HG03097 (cell line): ENCODE results near the gene PRR33.
"Not testable (repeated sequence)": the region's sequence is repeated elsewhere in the genome, so short reads cannot be mapped to it uniquely, and the experiment has no call there.

ENCODE experiments used
- ATAC-seq: cut with Tn5 transposase; IDR thresholded peaks from one replicate; pipeline ENCODE4 v1.9.1; 2021; ENCODE audit not compliant: unreplicated experiment, low FRiP score

PRR33 gene

DNA sequence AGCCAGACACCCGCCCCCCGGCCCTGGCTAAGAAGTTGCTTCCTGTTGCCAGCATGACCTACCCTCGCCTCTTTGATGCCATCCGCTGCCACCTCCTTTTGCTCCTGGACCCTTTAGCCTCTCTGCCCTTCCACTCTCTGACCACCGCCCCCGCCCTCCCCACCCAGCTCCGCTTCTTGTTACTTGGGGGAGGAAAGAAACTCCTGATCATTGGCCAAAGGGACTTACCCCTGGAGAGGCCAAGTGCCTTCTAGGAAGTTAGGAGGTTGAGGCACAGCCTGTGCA lies at the start of gene PRR33:
PRR33 (minus strand) TSS at position 65 of the 285 bp plus-strand sequence. CDS start 1,311 bp downstream, outside the sequence.
- no peak for ATAC-seq

DNA sequence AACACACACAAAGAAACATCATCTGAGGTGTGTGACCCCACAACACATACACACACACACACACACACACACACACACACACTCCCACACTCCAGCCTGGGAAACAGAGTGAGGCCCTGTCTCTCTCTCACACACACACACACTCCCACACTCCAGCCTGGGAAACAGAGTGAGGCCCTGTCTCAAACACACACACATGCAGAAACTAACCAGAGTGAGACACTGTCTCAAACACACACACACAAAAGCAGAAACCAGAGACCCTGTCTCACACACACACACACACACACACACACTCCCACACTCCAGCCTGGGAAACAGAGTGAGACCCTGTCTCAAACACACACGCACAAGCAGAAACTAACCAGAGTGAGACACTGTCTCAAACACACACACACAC lies 48.1 kb upstream of the PRR33 start:
- not testable (repeated sequence) for ATAC-seq

DNA sequence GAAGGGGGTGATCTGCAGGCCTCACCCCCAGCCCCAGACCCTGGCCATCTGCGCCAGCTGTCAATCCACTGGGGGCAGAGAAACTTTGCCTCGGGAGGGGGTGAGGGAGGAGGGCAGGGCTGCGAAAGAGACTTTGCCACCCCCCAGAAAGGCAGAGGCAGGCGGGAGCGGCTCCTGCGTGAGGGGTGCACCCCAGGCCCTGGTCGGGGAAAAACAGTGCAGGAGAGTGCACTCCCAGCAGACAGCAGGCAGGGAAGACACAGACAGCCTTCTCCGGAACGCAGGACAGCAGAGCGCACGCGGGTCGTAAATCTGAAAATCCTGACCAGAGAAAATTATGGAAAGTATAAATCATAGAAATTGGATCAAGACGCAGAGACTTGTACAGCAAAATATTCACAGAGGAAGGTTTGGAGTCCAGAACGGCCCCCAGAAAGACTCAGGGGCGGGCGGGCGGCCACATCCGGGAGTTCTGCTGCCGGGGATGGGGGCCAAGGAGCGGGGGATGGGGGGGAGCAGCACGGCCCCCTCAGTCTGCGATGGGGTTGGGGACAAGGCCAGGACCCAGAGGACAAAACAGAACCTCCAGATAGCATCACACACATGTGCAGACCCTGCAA lies 47.4 kb upstream of the PRR33 start:
- no peak for ATAC-seq

DNA sequence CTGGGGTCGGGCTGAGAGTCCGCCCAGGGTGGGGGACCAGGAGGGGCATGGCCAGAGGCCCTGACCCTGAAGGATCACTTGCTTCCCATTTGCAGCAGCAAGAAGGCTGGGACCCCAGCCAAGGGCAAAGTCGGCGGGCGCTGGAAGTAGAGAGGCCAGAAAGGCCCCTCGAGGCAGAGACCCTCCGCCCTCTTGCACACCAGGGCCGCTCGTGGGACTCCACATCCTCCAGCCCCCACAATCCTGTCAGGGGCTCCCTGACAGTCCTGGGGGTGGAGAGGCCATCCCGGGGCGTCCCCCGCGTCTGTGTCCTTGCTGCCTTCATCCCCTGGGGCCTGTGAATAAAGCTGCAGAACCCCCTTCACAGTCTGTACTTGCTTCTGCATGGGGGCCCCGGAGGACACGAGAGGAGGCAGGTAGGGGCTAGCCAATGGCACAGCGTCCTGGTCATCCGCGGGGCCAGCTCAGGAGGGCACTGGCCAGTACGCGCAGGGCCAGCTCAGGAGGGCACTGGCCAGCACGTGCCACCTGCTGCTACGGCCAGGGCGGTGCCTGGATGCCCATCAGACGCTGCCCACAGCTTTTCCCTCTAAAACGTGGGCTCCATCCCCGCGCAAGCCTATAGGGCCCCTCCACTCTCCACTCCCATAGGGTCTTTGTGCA lies 46.8 kb upstream of the PRR33 start:
- ATAC-seq, result no peak

DNA sequence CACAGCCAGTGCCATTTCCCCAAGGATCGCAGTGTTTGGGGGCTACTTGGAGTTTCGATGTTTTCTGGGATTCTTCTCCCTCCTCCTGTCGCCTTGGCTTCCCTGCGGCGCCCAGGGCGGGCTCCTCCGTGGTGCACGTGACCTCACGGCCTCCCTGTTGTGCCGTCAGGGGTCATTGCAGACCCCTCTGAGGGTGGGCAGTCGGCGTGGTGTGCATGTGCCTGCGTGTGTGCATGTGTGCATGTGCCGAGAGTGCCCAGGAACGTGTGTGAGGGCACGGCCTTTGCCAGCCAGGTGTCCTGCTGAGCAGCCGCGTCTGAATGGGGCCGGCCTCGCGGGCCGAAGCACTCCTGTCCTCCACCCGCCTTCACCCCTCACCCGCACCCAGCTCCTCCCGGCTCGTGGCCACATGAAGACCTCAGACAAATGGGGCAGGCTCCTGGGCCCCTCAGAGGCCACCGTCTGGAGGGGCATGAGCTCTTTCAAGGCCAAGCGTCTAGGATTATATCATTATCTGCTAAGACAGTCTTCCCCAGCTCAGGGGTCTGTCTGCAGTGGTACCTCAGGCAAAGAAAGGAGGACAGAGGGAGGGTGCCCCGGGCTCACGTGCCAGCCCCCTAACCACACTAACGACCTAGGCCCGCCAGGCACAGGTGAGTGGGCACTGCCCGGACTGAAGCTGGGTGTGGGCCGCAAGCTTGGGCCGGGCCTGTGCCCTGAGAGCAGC lies 46.1 kb upstream of the PRR33 start:
- ATAC-seq, result no peak

DNA sequence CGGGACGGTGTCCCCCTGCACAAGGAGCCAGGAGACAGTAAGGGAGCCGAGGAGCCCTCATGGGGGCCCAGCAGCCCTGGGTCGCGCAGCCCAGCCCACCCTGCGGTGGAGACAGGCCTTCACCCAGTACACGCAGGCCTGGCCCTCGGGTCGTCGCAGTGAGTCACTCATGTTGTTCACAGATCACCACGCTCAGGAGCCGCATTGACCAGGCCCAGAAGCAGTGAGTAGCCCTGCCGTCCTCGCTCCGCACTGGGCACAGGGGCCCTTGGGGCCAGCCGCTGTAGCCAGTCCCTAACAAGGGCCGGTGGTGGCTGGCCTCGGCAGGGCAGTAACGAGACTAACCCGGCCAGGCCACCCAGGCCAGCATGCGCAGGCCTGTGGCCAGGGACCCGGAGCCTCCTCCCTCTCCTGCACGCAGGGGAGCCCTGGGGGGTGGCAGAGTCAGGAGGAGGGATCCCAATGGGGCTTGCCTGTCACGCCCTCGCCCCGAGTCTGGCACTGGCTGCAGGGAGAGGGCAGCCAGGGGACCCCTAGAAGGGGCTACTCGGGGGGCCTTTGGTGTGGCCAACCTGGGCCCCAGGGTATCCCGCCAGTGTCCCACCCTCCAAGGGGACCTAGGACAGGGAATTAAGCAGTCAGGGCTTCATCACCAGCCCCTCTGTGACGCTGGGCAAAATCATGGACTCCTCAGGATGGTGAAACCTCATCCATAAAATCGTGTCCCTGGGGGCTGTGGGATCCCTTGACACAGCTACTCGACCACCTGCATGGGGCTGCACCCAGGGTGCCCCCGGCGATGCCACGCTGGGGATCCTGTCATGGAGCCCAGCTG lies 45.3 kb upstream of the PRR33 start:
- ATAC-seq, result no peak

DNA sequence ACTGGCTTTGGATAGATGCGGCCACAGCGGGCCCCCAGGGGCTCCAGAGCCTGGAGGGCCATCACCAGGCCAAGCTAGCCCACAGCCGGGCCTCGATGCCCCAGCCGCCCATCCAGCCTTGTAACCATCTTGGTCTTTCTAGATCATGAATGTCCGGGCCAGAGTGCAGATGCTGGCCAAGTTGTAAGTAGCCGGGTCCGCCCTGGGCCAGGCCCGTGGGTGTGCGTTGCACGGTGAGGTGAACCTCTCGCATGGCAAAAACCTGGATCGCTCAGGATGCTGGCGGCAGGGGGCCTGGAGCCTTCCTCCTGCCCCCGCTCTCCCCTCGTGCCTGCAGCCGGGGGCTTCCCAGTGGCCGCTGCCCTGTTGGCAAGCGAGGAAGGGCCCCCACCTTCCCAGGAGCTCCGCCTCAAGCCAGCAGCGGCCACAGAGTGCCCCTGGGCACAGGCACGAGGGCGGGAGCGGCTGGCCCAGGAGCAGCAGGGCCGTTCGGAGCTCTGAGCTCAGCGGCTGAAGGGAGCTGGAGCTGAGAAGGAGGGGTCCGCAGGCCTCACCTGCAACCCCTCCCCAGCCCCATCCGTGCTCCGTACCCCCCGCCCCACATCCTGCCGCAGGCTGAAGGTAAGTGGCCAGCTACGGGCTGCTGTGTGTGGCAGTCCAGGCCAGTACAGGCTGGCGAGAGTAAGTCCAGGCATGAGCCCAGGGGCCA lies 44.5 kb upstream of the PRR33 start:
- no peak for ATAC-seq

DNA sequence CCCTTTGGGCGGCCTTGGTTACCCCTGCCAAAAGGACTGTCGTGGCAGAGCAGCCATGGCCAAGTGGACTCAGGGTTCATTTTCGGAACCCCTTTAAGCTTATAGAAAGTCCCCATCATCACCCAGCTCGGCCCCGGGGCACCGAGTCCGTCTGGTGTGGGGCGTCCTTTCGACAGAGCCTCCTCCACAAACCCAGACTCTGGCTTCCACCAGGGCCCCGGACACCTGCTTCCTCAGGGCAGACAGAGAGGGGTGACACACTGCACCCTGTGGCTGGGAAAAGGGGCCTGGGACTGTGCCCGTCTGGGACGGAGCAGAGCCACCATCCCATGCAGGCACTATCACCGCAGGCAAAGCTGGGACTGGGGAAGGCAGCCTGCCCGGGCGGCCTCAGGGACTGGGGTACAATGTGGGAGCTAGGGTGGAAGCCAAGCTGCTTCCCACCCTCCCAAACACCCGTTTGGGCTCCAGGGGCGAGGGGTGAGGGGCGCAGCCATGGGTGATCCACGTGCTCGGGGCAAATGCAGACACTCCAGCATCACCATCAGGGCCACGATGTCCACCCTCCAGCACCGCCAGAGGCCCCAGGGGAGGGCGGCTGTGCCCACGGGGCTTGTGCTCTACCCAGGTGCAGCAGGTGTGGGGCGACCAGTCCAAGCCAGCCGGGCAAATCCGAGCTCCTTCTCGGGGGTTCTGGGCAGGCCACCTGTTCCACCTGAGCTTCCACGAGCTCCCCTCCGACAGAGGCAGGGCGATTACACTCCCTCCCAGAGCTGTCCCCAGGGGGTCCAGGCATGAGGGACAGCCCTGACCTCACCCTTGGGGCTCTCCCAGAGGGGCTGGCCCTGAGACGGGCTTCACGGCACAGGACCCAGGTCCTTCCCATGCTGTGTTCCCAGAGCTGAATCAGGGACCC lies 43.7 kb upstream of the PRR33 start:
- no peak for ATAC-seq

DNA sequence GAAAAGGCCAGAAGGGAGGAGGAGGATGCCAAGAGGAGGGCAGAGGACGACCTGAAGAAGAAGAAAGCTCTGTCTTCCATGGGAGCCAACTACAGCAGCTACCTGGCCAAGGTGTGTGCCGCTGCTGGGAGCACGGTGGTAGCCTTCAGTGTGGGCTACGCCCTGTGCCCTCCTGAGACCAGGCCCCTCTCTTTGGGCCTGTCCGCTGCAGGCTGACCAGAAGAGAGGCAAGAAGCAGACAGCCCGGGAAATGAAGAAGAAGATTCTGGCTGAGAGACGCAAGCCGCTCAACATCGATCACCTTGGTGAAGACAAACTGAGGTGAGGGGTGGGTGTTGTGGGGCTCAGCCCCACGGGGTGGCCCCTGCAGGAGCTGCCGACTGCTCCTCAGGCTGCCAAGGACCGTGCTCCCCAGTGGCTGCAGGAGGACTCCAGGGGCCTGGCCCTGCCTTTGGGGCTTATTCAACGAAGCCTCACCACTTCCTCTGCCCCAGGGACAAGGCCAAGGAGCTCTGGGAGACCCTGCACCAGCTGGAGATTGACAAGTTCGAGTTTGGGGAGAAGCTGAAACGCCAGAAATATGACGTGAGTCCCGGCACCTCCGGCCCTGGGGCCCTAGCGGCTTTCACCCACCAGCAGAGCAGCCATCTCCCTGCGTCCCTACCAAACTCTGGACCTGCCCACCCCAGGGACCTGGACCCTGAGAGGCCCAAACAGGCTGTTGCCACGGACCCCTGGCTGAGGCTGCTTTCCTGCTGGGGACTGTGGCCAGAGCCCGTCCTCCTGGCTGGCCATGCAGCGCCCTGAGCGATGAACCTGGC lies 42.9 kb upstream of the PRR33 start:
- no peak for ATAC-seq

DNA sequence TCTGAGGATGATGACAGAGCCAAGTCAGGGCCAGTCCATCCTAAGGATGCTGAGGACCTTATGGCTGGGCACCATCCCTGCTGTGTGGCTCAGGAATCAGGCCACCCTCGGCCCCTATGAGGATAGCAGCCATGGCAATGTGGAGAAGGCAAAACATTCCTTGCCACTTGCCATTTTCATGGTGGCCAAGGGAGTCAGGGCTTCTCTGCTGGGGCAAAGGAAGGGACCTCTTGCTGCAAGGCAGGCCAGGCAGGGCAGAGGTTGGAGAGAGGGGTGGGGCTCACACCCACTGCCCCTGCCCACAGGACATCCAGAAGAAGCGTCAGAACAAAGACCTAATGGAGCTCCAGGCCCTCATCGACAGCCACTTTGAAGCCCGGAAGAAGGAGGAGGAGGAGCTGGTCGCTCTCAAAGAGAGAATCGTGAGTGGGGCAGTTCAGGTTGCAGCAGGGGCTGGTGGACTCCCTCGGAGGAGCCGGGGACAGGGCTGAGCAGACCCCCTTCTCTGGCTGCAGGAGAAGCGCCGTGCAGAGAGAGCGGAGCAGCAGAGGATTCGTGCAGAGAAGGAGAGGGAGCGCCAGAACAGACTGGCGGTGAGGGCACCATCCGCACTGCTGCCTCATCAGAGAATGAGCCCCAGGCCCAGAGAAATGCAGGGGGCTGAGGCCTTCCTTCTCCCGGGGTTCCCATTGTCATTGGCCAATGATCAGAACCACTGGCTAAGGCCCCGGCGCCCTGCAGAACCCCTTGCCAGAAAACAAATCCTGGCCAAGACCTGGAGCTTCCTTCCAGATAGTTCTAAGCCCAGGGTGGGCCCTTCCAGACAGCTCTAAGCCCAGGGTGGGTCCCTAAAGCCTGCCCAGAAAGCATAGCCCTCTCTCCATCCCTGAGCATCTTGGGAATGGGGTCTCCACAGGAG lies 42.0 kb upstream of the PRR33 start:
- ATAC-seq, result no peak

DNA sequence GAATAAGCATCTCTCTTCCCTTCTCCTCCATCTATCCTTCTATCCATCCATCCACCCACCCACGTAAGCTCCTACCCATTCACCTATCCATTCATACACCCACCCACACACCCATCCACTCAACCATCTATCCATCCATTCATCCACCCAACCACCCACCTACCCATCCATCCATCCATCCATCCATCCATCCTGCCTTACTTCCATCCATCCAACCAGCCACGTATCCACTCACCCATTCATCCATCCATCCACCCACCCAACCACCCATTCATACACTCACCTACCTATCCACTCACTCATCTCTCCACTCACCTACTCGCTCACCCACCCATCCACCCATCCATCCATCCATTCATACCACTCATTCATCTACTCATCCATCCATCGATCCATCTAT lies 41.0 kb upstream of the PRR33 start:
- ATAC-seq, result no peak

DNA sequence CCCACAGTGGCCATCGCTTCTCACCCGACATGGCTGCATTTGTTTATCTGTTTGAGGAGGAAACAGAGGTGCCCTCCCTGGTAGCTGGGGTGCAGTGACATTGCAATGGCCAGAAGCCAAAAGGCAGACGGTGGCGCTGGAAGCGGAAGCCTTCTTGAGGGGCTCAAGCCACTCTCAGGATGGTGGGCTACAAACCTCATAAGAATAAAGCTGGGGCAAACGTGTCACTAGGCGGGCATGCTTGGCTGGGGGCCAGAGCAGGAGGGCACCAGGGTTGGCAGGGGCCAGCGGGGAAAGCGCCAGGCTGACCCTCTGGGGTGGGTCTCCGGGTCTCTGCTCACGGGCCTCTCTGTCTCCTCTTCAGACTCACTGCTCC lies 40.4 kb upstream of the PRR33 start:
- ATAC-seq, result no peak

DNA sequence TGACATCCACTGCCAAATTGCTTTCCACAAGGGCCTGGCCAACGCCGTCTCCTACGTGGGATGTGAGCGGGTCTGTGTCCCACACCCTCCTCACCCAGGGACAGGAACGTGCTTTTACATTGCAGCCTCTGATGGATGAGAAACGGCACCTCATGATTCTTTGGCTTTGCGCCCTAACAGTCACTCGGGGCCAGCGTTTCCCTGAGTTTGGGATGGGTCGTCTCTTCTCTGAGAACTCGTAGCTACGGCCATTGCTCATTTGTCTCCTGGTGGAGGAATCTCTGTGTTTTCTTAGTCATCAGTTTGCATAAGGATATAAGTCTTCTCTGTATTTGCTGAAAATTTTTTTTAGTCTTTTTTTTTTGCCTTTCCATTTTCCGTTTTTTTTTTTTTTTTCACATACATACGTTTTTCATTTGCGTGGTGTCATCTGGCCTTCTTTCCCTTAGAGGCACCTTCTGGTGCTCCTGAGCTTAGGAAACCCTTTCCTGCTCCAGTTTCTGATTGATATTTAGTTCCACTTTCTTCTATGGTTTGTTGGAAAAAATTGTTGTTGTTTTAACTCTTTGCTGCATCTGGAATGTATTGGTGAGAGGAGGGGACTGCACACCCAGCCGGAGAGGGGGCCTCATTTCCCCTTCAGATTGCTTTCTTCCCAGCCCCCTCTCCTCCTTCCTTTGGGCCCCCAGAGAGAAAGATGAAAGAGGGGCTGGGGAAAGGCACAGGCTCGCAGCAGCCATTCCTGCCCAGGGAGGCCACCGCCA lies 39.8 kb upstream of the PRR33 start:
- no peak for ATAC-seq

DNA sequence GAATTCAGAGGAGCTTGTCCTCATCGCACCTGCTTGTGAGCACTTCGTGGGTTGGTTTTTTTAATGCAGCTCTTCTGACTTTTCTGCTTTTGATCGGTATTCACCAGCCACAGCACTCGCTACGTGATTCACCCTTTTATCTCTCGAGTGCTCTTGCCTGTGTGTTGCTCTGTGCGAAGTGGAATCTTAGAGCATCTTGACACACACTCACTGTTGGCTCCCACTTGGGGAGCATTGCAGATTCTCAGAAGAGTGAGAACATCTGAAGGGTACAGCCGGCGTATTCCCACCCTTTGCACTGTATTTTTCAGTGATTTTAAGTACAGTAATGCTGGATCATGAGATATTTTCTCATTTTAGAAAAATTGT lies 38.8 kb upstream of the PRR33 start:
- no peak for ATAC-seq

DNA sequence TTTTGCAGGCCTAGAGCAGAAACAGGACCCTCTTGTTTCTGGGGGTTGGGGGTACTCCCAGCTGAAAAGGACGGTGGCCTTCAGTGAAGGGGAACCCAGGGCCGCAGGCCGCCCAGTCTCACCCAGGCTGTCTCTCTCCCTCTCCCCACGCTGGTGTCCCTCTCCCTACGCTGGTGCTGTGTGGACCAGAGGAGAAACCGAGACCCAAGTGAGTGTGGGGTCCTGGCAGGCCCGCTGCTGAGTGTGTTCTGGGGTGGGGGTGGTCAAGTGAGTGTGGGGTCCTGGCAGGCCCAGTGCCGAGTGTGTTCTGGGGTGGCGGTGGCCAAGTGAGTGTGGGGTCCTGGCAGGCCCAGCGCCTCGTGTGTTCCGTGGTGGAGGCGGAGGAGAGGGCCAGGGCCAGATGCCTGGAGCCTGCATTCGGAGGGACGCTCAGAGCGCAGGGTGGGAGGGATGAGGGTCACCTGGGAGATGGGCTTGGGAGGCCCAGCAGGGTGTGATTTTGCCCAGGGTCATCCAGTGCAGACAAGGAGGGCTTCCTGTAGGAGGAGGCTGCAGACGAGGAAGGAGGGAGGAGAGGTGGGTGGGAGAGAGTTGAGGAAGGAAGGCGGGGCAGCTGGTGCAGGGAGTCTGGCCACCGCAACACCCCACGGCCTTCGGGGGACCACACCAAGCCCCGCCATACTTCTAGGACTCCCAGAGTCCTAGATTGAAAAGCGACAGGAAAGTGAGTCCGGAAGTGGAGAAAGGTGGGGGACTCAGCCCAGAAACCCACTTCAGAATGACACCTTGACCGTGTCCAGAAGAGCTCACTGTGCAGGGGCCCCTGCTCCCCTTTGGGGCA lies 38.1 kb upstream of the PRR33 start:
- ATAC-seq, result no peak

DNA sequence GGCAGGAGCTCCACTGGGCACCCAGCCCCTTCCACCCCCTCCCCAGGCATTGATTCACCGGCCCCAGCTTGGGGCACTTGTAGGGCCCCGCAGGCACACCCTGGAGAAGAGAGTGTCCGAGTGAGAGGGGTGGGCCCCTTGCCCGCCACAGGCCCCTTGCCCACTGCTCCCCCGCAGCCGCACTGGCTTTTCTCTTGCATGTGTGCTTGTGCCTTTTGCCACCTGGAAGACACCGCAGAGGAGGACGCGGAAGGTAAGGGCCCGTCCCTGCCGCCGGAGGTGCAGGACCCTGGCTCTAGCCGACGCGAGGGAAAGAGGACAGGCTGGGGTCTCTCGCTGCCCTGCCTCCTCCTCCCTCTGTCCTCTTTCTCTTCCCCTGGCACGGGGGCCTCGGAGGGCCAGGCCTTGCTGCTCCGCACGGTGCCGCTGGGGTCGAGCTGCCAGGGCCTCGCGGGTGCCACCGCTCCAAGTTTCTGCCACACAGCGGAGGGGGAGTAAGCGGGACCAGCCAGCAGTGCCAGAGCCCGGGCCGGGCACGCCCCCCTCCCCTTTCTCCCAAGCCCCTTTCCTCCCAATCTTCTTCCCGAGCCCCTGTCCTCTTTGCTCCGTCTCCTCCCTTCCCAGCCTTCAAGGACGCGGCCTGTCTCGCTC lies 37.3 kb upstream of the PRR33 start:
- ATAC-seq, result no peak
